ENCODE measurements around the gene TOMM34. TPM values are rescaled to one million over a fixed set of nuclear protein-coding genes. Genes with fewer than 3 reads are reported as not detected.

Gene TOMM34
- total and polyA plus RNA-seq, 9 of the 15 experiments (the other 6 are each of a cell fraction or from before 2014, with no cell fraction given): 18.1 to 69.4 (median 41.7) TPM

DNA sequence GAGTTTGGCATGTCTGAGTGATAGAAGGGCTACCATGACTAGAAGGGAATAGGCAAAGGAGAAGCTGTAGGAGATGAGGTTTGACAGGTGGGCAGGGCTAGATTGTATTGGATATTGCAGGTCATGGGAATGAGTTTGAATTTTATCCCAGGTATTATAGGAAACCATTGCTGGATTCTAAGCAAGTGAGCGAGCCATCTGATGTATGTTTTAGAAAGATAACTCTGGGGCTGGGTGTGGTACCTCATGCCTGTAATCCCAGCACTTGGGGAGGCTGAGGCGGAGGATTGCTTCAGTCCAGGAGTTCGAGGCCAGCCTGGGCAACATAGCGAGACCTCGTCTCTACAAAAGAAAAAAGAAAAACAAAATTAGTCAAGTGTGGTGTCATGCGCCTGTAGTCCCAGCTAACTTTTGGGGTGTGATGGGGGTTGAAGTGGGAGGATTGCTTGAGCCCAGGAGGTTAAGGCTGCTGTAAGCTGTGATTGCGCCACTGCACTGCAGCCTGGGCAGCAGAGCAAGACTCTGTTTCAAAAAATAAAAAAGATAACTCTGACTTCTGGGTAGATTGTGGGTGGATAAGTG lies 23.0 kb upstream of the TOMM34 start:
- BruUV-seq (replicated peaks): no TSS peak
- peak overlapping the region; percentile 13; the same call in 1 of the 2 replicates for H3K4me2 ChIP-seq (ENCODE audit: insufficient read depth, low read length)
- no peaks in the 10 kb centered on the region for H4K20me1 ChIP-seq (replicated peaks; ENCODE audit: control insufficient read depth, insufficient read depth, low read length)
- H3K27me3 ChIP-seq (ENCODE audit: control insufficient read depth in 2 of 2, insufficient read depth in 2 of 2, low read length in 2 of 2): no peaks in the 10 kb centered on the region
- in situ Hi-C loops (cut with MboI) (no loop called here), intact Hi-C loops (cut with micrococcal nuclease) (no loop called here)
- H2AFZ ChIP-seq (ENCODE audit: low read depth, low read length): no peak overlapping the region
- ChIA-PET CTCF (ENCODE audit: low intra/inter-chr PET ratio) (no interaction called here), POLR2A (no interaction called here)
- WGBS (ENCODE audit: insufficient coverage, low coverage, missing lambda C conversion rate): 81% methylated on average over 7 of the region's 7 CpGs
- no peak overlapping the region for H3K27ac ChIP-seq (ENCODE audit: extremely low read depth, low read depth, low read length)
- H3K9me1 ChIP-seq (ENCODE audit: control insufficient read depth, insufficient read depth, low read length): no peaks in the 10 kb centered on the region
- DNase-seq (ENCODE audit: extremely low read depth in 1 of 4, low spot score in 3 of 4): peak in 1 of 4 experiments; percentile 43
- no peak overlapping the region for H3K9ac ChIP-seq (ENCODE audit: insufficient read depth in 1 of 2, low read depth in 2 of 2, low read length in 2 of 2)
- no peak for FAIRE-seq
- 0 out of 2 replicates have a peak, but pooled peaks have one; percentile 36 for TF ChIP-seq HDAC2 (IDR thresholded peaks at IDR 0.05)
- TF ChIP-seq FOXK2 (conservative IDR thresholded peaks at IDR 0.05 in 1 of 2, IDR thresholded peaks at IDR 0.05 in 1 of 2; ENCODE audit: low read depth in 2 of 2): no peak
- TF ChIP-seq SMARCA4 (IDR thresholded peaks at IDR 0.05): no peak
- peak; percentile 63 for TF ChIP-seq BCOR (IDR thresholded peaks at IDR 0.05)
- TF ChIP-seq TAL1 (IDR thresholded peaks at IDR 0.05): peak; percentile 65
- TF ChIP-seq U2AF2 (optimal IDR thresholded peaks at IDR 0.05; ENCODE audit: low read depth, low read length): no peak
- no peak for TF ChIP-seq ZNF586 (CRISPR knock-in tag; conservative IDR thresholded peaks at IDR 0.05)
- peak; percentile 82 for TF ChIP-seq ADNP (tag; IDR thresholded peaks at IDR 0.05)
- no peak for TF ChIP-seq MTA1 (IDR thresholded peaks at IDR 0.05; ENCODE audit: borderline replicate concordance)
- peak; percentile 77 for TF ChIP-seq CEBPB (tag; IDR thresholded peaks at IDR 0.05)
- TF ChIP-seq DPF2 (IDR thresholded peaks at IDR 0.05): 0 out of 2 replicates have a peak, but pooled peaks have one; percentile 41
- TF ChIP-seq KDM1A (IDR thresholded peaks at IDR 0.05): peak in 1 of 2 experiments; percentile 31; a peak in 2 of 4 replicates
- TF ChIP-seq TCF3 (CRISPR knock-in tag; IDR thresholded peaks at IDR 0.05): peak; percentile 59
- TF ChIP-seq NONO (IDR thresholded peaks at IDR 0.05; ENCODE audit: low read depth in 2 of 2, low read length in 1 of 2): no peak
- TF ChIP-seq ARID1B (IDR thresholded peaks at IDR 0.05): peak; percentile 77
- TF ChIP-seq CBFA2T3 (IDR thresholded peaks at IDR 0.05): peak; percentile 43; the same call in 1 of the 2 replicates
- H3K36me3 ChIP-seq (ENCODE audit: control insufficient read depth, insufficient read depth, low read length): peaks cover 82% of the 10 kb centered on the region
- H3K4me3 ChIP-seq: no peak overlapping the region
- no peaks in the 10 kb centered on the region for H3K9me3 ChIP-seq (replicated peaks; ENCODE audit: control insufficient read depth, insufficient read depth, low read depth, low read length)
- peaks cover 11 to 15% of the 10 kb centered on the region in 2 experiments; a peak in 4 of 5 replicates for H3K4me1 ChIP-seq (replicated peaks in 1 of 2; ENCODE audit: control insufficient read depth in 2 of 2, insufficient read depth in 2 of 2, low read length in 2 of 2)
- peak; percentile 17; the same call in 2 of the 3 replicates for ATAC-seq
- H3K79me2 ChIP-seq (ENCODE audit: control insufficient read depth, insufficient read depth, low read length): no peaks in the 10 kb centered on the region
